ENCODE data around the gene PPP3CB.

DNA sequence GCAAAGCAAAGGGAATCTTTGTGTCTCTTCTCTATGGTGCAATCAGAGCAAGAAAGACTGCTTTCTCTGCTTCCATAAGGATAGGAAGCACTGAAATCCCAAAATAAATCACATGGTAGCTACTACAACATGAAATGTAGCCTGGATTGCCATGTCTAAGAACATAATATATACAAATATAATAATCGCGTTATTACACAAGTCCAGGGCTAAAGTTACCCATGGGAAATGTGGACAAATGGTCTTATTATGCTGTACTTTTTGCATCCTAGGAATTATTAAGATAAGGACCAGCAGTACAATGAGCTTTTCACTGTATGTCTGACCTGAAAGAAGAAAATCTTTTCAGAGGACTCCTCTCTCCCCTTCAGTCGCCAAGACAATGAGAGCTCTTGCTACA lies 23.5 kb upstream of the PPP3CB start:
- TF ChIP-seq, protein P1, sequence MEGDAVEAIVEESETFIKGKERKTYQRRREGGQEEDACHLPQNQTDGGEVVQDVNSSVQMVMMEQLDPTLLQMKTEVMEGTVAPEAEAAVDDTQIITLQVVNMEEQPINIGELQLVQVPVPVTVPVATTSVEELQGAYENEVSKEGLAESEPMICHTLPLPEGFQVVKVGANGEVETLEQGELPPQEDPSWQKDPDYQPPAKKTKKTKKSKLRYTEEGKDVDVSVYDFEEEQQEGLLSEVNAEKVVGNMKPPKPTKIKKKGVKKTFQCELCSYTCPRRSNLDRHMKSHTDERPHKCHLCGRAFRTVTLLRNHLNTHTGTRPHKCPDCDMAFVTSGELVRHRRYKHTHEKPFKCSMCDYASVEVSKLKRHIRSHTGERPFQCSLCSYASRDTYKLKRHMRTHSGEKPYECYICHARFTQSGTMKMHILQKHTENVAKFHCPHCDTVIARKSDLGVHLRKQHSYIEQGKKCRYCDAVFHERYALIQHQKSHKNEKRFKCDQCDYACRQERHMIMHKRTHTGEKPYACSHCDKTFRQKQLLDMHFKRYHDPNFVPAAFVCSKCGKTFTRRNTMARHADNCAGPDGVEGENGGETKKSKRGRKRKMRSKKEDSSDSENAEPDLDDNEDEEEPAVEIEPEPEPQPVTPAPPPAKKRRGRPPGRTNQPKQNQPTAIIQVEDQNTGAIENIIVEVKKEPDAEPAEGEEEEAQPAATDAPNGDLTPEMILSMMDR (conservative IDR thresholded peaks at IDR 0.05): no peak
- no peak for TF ChIP-seq EZH2 (IDR thresholded peaks at IDR 0.05; ENCODE audit: low read depth)

All from PC-9 (cell line).